ENCODE results near the gene SAXO2.
"Not testable (repeated sequence)": the region's sequence is repeated elsewhere in the genome, so short reads cannot be mapped to it uniquely, and the experiment has no call there.

SAXO2 gene

GRCh38 chr15:82333603-82334553, 71.3 kb downstream of the SAXO2 start:
- DNase-seq (ENCODE audit: low read depth in 2 of 2), result not testable (repeated sequence)

Measured in stimulated activated CD4-positive, alpha-beta T cell treated with anti-CD3 and anti-CD28 coated beads, Interleukin-1b, Interleukin-23, amount 100 ng/mL, for 1 hour (primary cell).